ENCODE measurements around the gene GNMT.

GRCh38 chr6:42959917-42960242 lies 674 bp upstream of the GNMT start:
- TF ChIP-seq CTCF (IDR thresholded peaks at IDR 0.05) (no peak), HDAC2 (IDR thresholded peaks at IDR 0.05) (no peak), CEBPB (IDR thresholded peaks at IDR 0.05) (no peak), NPAS2 (CRISPR knock-in tag; IDR thresholded peaks at IDR 0.05; ENCODE audit: borderline replicate concordance) (no peak), HMGXB4 (CRISPR knock-in tag; IDR thresholded peaks at IDR 0.05; ENCODE audit: borderline replicate concordance) (no peak), SMC3 (IDR thresholded peaks at IDR 0.05) (no peak), KDM5A (IDR thresholded peaks at IDR 0.05) (no peak)

Data from A549 (cell line).